GM23338 (cell line): ENCODE results near the gene PLEKHJ1. TPM values are rescaled to one million over a fixed set of nuclear protein-coding genes. Genes with fewer than 3 reads are reported as not detected.

ENCODE experiments used
- ATAC-seq: fragments of 200-7000 bp; cut with Tn5 transposase; 3 replicates; pipeline ENCODE4 v1.9.1; 2020
- DNase-seq: peaks from one replicate; pipeline ENCODE4 v3.0.0-alpha.2; 2015; ENCODE audit warnings: low spot score
- H2AFZ ChIP-seq: fragments of 200-600 bp; sonication (generic); 2 replicates; pipeline ENCODE4 v1.8.0; 2016; ENCODE audit warnings: antibody characterized with exemption, mild to moderate bottlenecking, moderate library complexity
- H3F3A ChIP-seq: fragments of 200-600 bp; sonication (generic); replicated peaks from 2 replicates; pipeline ENCODE4 v1.8.0; 2017; ENCODE audit warnings: antibody characterized with exemption, mixed run types, low read depth
- H3K27ac ChIP-seq: fragments of 200-600 bp; sonication (generic); 2 replicates; pipeline ENCODE4 v1.6.1; 2016; ENCODE audit warnings: low read depth
- H3K27me3 ChIP-seq: fragments of 200-600 bp; sonication (generic); 2 replicates; pipeline ENCODE4 v1.8.0; 2016; ENCODE audit warnings: mild to moderate bottlenecking, mixed run types, moderate library complexity; ENCODE audit not compliant: insufficient read depth
- H3K36me3 ChIP-seq: fragments of 200-600 bp; sonication (generic); 2 replicates; pipeline ENCODE4 v1.8.0; 2016; ENCODE audit warnings: mild to moderate bottlenecking; ENCODE audit not compliant: insufficient read depth
- H3K4me1 ChIP-seq: fragments of 200-600 bp; sonication (generic); 2 replicates; pipeline ENCODE4 v1.8.0; 2016; ENCODE audit warnings: mild to moderate bottlenecking, moderate library complexity; ENCODE audit not compliant: insufficient read depth
- H3K4me2 ChIP-seq: fragments of 200-600 bp; sonication (generic); 2 replicates; pipeline ENCODE4 v1.7.1; 2017; ENCODE audit warnings: mixed run types
- H3K4me3 ChIP-seq: fragments of 200-600 bp; sonication (generic); 2 replicates; pipeline ENCODE4 v1.6.1; 2016; ENCODE audit warnings: mixed run types
- H3K79me2 ChIP-seq: fragments of 200-600 bp; sonication (generic); replicated peaks from 2 replicates; pipeline ENCODE4 v1.8.0; 2017; ENCODE audit warnings: mild to moderate bottlenecking; ENCODE audit not compliant: insufficient read depth
- H3K9me2 ChIP-seq: fragments of 200-600 bp; sonication (generic); 2 replicates; pipeline ENCODE4 v1.8.0; 2017; ENCODE audit not compliant: insufficient read depth
- H4K20me1 ChIP-seq: fragments of 200-600 bp; sonication (generic); replicated peaks from 2 replicates; pipeline ENCODE4 v1.8.0; 2017; ENCODE audit warnings: mild to moderate bottlenecking; ENCODE audit not compliant: insufficient read depth
- H3K27ac Mint-ChIP-seq: 2 replicates; pipeline ENCODE4 v1.8.0; 2020; ENCODE audit warnings: inconsistent platforms, mild to moderate bottlenecking, moderate library complexity, mixed read lengths
- H3K27me3 Mint-ChIP-seq: 3 replicates; pipeline ENCODE4 v1.8.0; 2022; ENCODE audit warnings: low read depth, mild to moderate bottlenecking, moderate library complexity, mixed read lengths, inconsistent platforms; ENCODE audit not compliant: insufficient read depth, poor library complexity
- H3K36me3 Mint-ChIP-seq: 3 replicates; pipeline ENCODE4 v1.8.0; 2021; ENCODE audit warnings: low read depth, mild to moderate bottlenecking, inconsistent platforms, moderate library complexity, mixed read lengths
- H3K4me1 Mint-ChIP-seq: 3 replicates; pipeline ENCODE4 v1.8.0; 2020; ENCODE audit warnings: mild to moderate bottlenecking, inconsistent platforms, mixed read lengths
- H3K4me3 Mint-ChIP-seq: 3 replicates; pipeline ENCODE4 v1.8.0; 2021; ENCODE audit warnings: moderate library complexity, mild to moderate bottlenecking, inconsistent platforms, mixed read lengths
- H3K9me3 Mint-ChIP-seq: 3 replicates; pipeline ENCODE4 v1.8.0; 2020; ENCODE audit warnings: moderate library complexity, mild to moderate bottlenecking, inconsistent platforms, mixed read lengths
- CREB1 ChIP-seq: fragments of 250-450 bp; sonication (Bioruptor Pico); IDR thresholded peaks from 2 replicates; pipeline ENCODE4 v1.5.0; 2020; ENCODE audit warnings: low read depth, mild to moderate bottlenecking, moderate library complexity
- CTCF ChIP-seq, 2 experiments: fragments of 200-600 bp in 1 of 2; sonication (generic) in 1 of 2; conservative IDR thresholded peaks; 2 replicates each; pipeline versions ENCODE4 v1.5.1 to v1.6.1; 2016 to 2017; ENCODE audit warnings: antibody characterized with exemption in 2 of 2, low read depth in 2 of 2, mild to moderate bottlenecking in 2 of 2, moderate library complexity in 1 of 2
- ETS1 ChIP-seq: IDR thresholded peaks from 2 replicates; pipeline ENCODE4 v1.6.1; 2016; ENCODE audit warnings: antibody characterized with exemption
- EZH2 ChIP-seq: fragments of 200-600 bp; sonication (generic); IDR thresholded peaks from one replicate; pipeline ENCODE4 v1.8.0; 2017; ENCODE audit warnings: antibody characterized with exemption, mild to moderate bottlenecking, low read depth; ENCODE audit not compliant: unreplicated experiment
- EZH2phosphoT487 ChIP-seq: fragments of 200-600 bp; sonication (generic); IDR thresholded peaks from one replicate; pipeline ENCODE4 v1.8.1; 2018; ENCODE audit warnings: antibody characterized with exemption; ENCODE audit not compliant: unreplicated experiment
- REST ChIP-seq: IDR thresholded peaks from one replicate; pipeline ENCODE4 v1.6.1; 2018; ENCODE audit warnings: antibody characterized with exemption; ENCODE audit not compliant: unreplicated experiment
- STAT1 ChIP-seq: IDR thresholded peaks from one replicate; pipeline ENCODE4 v1.6.1; 2016; ENCODE audit warnings: antibody characterized with exemption; ENCODE audit not compliant: unreplicated experiment
- ZNF462 ChIP-seq: fragments of 250-450 bp; sonication (Bioruptor Pico); IDR thresholded peaks from 2 replicates; pipeline ENCODE4 v1.5.0; 2020; ENCODE audit warnings: mild to moderate bottlenecking, moderate library complexity
- polyA plus RNA-seq: library from polyadenylated mRNA; unstranded; fragments of >200 nt; fragmentation: Nextera tagmentation; extraction: Ambion mirVana; gene quantifications from 2 replicates; pipeline ENCODE4 v1.2.1, GENCODE V29; 2016
- total RNA-seq: library from RNA; depleted of rRNA; stranded (reverse); fragments of >200 nt; shearing (Covaris generic); gene quantifications from 2 replicates; pipeline ENCODE4 v1.2.3, GENCODE V29; 2014

PLEKHJ1 gene
- total and polyA plus RNA-seq, 2 experiments from 2014 or later = 146 to 210 TPM

GRCh38 chr19:2246801-2247361, 10.8 kb upstream of the PLEKHJ1 start (continued):
- no peak for TF ChIP-seq EZH2phosphoT487
- TF ChIP-seq REST = no peak
- TF ChIP-seq CREB1 (CRISPR knock-in tag) = no peak
- TF ChIP-seq STAT1 = no peak
- no peak for TF ChIP-seq ETS1
- no peak for TF ChIP-seq CTCF (conservative IDR thresholded peaks at IDR 0.05; ENCODE audit: low read depth in 2 of 2)

GRCh38 chr19:2246014-2246620, 10.0 kb upstream of the PLEKHJ1 start:
- Histone ChIP-seq H2AFZ (no peak overlapping the region), H3F3A (no peaks in the 10 kb centered on the region), H3K4me2 (no peak overlapping the region), H3K79me2 (peaks cover 27% of the 10 kb centered on the region), H3K9me2 (no peaks in the 10 kb centered on the region), H3K36me3 (peaks cover 13% of the 10 kb centered on the region), H3K27ac (no peak overlapping the region), H3K4me3 (no peak overlapping the region), H4K20me1 (peaks cover 18% of the 10 kb centered on the region), H3K4me1 (no peaks in the 10 kb centered on the region; the same call in 1 of the 2 replicates), H3K27me3 (no peaks in the 10 kb centered on the region)
- Mint-ChIP-seq H3K4me1 (peaks cover 7% of the 10 kb centered on the region), H3K36me3 (peaks cover 47% of the 10 kb centered on the region), H3K4me3 (no peak overlapping the region), H3K27ac (no peak overlapping the region), H3K9me3 (no peaks in the 10 kb centered on the region), H3K27me3 (peaks cover 10% of the 10 kb centered on the region)
- no peak for ATAC-seq
- DNase-seq = no peak
- TF ChIP-seq ZNF462 (no peak), CREB1 (CRISPR knock-in tag) (no peak), EZH2 (no peak), EZH2phosphoT487 (no peak), CTCF (conservative IDR thresholded peaks at IDR 0.05; ENCODE audit: low read depth in 2 of 2) (no peak)
